ENCODE measurements around the gene OSBPL2. TPM values are rescaled to one million over a fixed set of nuclear protein-coding genes. Genes with fewer than 3 reads are reported as not detected.

The OSBPL2 gene
- total RNA-seq, 1 donor from 2014 or later = 58.5 TPM

GRCh38 chr20:62329389-62330377 is 91.4 kb downstream of the OSBPL2 start:
- ATAC-seq = no peak

- peak; percentile 81 for ATAC-seq
Measured at GRCh38 chr20:62330576-62331317, 92.4 kb downstream of the OSBPL2 start.

GRCh38 chr20:62331347-62331746 is 93.0 kb downstream of the OSBPL2 start:
- no peak for ATAC-seq

- no peak for ATAC-seq
Measured at GRCh38 chr20:62332421-62332820, 94.1 kb downstream of the OSBPL2 start.

GRCh38 chr20:62332989-62333819 is 94.9 kb downstream of the OSBPL2 start:
- no peak for ATAC-seq

- ATAC-seq = no peak
Measured at GRCh38 chr20:62333820-62334595, 95.7 kb downstream of the OSBPL2 start.

GRCh38 chr20:62334881-62335280 is 96.6 kb downstream of the OSBPL2 start:
- ATAC-seq = no peak

GRCh38 chr20:62335532-62335931 is 97.2 kb downstream of the OSBPL2 start:
- no peak for ATAC-seq

GRCh38 chr20:62336329-62336728 is 98.0 kb downstream of the OSBPL2 start:
- no peak for ATAC-seq

GRCh38 chr20:62336775-62337557 is 98.6 kb downstream of the OSBPL2 start:
- ATAC-seq = no peak

GRCh38 chr20:62337558-62338293 is 99.4 kb downstream of the OSBPL2 start:
- ATAC-seq = peak; percentile 47

- no peak for ATAC-seq
Measured at GRCh38 chr20:62338294-62338620, 99.9 kb downstream of the OSBPL2 start.

- no peak for ATAC-seq
Measured at GRCh38 chr20:62339647-62340062, 101.3 kb downstream of the OSBPL2 start.

- no peak for ATAC-seq
Measured at GRCh38 chr20:62342910-62343309, 104.6 kb downstream of the OSBPL2 start.

- ATAC-seq = no peak
Measured at GRCh38 chr20:62344092-62344491, 105.8 kb downstream of the OSBPL2 start.

- ATAC-seq = no peak
Measured at GRCh38 chr20:62344782-62345181, 106.5 kb downstream of the OSBPL2 start.
